ENCODE measurements around the gene DCC. TPM values are rescaled to one million over a fixed set of nuclear protein-coding genes. Genes with fewer than 3 reads are reported as not detected.

The DCC gene
- total RNA-seq, 2 donors from 2014 or later, result not detected

DNA sequence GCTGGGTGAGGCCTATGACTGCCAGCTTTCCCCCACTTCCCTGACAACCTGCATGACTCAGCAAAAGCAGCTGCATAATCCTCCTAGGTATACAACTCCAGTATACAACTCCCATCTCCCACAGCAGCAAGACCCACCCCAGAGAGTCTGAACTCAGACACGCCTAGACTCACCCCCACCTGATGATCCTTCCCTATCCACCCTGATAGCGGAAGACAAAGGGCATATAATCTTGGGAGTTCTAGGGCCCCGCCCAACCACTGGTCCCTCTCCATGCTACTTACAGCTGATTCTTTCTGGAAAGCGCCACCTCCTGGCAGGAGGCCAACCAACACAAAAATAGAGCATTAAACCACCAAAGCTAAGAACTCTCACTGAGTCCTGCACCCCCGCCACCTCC is 296.5 kb downstream of the DCC start:
- Mint-ChIP-seq H3K9me3 (peaks cover 21 to 22% of the 10 kb centered on the region in 2 donors), H3K36me3 (peaks cover 0 to 7% of the 10 kb centered on the region in 2 donors), H3K27ac (no peak overlapping the region)
- DNase-seq (ENCODE audit: low spot score in 2 of 2) (no peak), ATAC-seq (no peak)

GRCh38 chr18:52648201-52648600 is 308.2 kb downstream of the DCC start:
- ATAC-seq (no peak), DNase-seq (ENCODE audit: low spot score in 2 of 2) (no peak)
- Mint-ChIP-seq H3K36me3 (peaks cover 0 to 7% of the 10 kb centered on the region in 2 donors), H3K27ac (no peak overlapping the region), H3K9me3 (peaks cover 19 to 24% of the 10 kb centered on the region in 2 donors)

- H3K36me3 Mint-ChIP-seq, result no peaks in the 10 kb centered on the region
- H3K27ac Mint-ChIP-seq, result no peak overlapping the region
- DNase-seq (ENCODE audit: low spot score in 2 of 2) (no peak), ATAC-seq (no peak)
- peaks cover 5 to 14% of the 10 kb centered on the region in 2 donors for H3K9me3 Mint-ChIP-seq
Measured at GRCh38 chr18:52652391-52652790, 312.4 kb downstream of the DCC start.

GRCh38 chr18:52657043-52657805 is 317.2 kb downstream of the DCC start:
- Mint-ChIP-seq H3K27ac (no peak overlapping the region), H3K36me3 (no peaks in the 10 kb centered on the region), H3K9me3 (peaks cover 10 to 15% of the 10 kb centered on the region in 2 donors)
- ATAC-seq, result no peak
- no peak for DNase-seq (ENCODE audit: low spot score in 2 of 2)

- no peak for DNase-seq (ENCODE audit: low spot score in 2 of 2)
- no peak overlapping the region for H3K27ac Mint-ChIP-seq
- peaks cover 6 to 15% of the 10 kb centered on the region in 2 donors for H3K9me3 Mint-ChIP-seq
- no peak for ATAC-seq
- H3K36me3 Mint-ChIP-seq, result no peaks in the 10 kb centered on the region
Measured at GRCh38 chr18:52667463-52668065, 327.6 kb downstream of the DCC start.

DNA sequence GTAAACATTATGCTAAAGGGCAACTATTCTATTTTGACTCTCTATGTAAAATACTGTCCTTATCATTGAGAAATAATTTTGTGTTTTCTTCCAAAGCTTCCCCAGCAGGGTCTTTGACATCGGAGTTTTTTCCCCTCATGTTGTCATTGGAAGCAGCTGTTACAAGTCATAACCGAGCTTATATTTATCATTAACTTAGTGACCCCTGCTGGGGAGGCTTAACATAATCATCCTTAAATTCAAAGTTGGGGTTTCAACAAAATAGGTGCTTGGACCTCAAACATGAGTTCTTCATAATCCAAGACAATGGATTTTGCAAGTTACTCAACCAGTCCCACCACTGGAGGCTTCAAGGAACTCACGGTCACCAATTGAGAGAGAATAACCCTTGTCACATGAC is 330.9 kb downstream of the DCC start:
- Mint-ChIP-seq H3K27ac (no peak overlapping the region), H3K36me3 (no peaks in the 10 kb centered on the region), H3K9me3 (peaks cover 6 to 11% of the 10 kb centered on the region in 2 donors)
- no peak for DNase-seq (ENCODE audit: low spot score in 2 of 2)
- ATAC-seq, result no peak

GRCh38 chr18:52678034-52678433 is 338.0 kb downstream of the DCC start:
- no peak overlapping the region for H3K27ac Mint-ChIP-seq
- H3K9me3 Mint-ChIP-seq, result peaks cover 0 to 12% of the 10 kb centered on the region in 2 donors
- no peaks in the 10 kb centered on the region for H3K36me3 Mint-ChIP-seq
- DNase-seq (ENCODE audit: low spot score in 2 of 2) (no peak), ATAC-seq (no peak)

DNA sequence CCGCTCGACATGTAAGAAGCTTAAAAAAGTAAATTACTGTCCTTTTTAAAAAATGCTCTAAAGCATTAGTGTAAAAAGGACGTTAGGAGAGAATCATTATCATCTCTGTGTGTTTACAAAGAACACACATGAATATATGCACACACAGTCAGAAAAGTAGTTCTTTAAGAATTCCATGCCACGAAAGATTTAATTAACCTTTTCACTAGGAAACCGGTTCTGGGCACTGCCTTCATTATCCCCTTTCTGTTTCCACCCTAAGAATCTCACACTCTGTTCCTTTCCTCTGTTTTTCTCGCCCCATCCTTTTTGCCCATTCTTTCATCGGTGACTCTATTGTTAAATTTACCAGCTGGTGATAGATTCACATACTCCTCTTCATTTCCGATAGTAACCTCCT is 338.6 kb downstream of the DCC start:
- DNase-seq (ENCODE audit: low spot score in 2 of 2) (no peak), ATAC-seq (no peak)
- Mint-ChIP-seq H3K9me3 (peaks cover 0 to 12% of the 10 kb centered on the region in 2 donors), H3K27ac (no peak overlapping the region), H3K36me3 (no peaks in the 10 kb centered on the region)

- peaks cover 0 to 12% of the 10 kb centered on the region in 2 donors for H3K9me3 Mint-ChIP-seq
- no peak overlapping the region for H3K27ac Mint-ChIP-seq
- DNase-seq (ENCODE audit: low spot score in 2 of 2), result no peak
- ATAC-seq, result no peak
- H3K36me3 Mint-ChIP-seq, result no peaks in the 10 kb centered on the region
Measured at GRCh38 chr18:52679354-52679753, 339.4 kb downstream of the DCC start.

DNA sequence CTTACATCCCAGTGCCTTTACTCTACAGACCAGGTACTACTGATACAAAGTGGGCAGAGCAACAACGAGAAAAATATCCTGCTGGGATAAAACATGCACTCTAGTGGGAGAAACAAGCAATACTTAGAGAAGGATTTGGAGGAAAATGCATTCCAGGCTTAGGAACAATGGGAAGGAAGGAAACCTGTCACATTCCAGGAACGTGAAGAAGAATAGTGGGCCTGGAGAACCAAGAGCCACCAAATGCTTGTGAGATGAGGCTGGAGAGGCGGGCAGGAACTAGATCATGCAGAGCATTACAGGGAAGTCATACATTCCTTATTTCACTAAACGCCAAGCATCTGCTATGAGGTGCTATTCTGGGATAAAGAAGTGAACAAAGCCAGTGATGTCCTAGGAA is 342.3 kb downstream of the DCC start:
- H3K27ac Mint-ChIP-seq, result no peak overlapping the region
- ATAC-seq, result no peak
- peaks cover 10 to 16% of the 10 kb centered on the region in 2 donors for H3K9me3 Mint-ChIP-seq
- H3K36me3 Mint-ChIP-seq, result no peaks in the 10 kb centered on the region
- DNase-seq (ENCODE audit: low spot score in 2 of 2), result no peak

DNA sequence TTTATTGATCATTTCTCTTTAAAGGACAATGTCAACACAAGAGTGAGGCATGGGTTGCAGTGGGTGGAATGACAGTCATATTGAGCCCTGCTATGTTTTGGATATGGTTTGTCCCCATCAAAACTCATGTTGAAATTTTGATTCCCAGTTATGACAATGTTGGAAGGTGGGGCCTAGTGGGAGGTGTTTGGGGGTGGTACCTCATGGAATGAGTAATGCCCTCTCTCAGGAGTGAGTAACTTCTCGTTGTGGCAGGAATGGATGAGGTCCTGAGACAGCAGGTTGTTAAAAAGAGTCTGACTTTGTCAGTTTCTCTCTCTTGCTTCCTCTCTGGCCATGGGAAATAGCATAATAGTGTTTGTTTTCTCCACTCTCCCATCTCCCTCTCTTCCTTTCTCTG is 345.3 kb downstream of the DCC start:
- H3K9me3 Mint-ChIP-seq, result peaks cover 10 to 12% of the 10 kb centered on the region in 2 donors
- DNase-seq (ENCODE audit: low spot score in 2 of 2), result no peak

DNA sequence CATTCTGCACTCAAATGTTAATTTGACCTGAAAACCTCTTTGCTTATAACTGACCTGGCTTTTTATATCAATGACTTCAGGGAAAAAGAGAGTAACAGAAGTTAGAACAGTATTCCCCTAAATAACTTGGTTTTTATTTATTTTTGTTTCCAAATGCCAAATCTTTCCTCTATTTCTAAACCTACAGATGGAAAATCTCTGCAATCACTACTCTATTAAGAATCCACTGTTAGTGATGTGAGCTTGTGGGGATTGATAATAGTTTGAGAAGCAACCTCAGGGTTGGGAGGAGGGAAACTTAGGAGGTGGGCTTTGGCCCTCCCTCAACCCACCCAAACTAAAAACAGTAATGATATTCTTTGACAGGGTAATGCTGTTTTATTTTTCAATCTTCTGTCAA is 351.8 kb downstream of the DCC start:
- ATAC-seq, result no peak
- Mint-ChIP-seq H3K36me3 (no peaks in the 10 kb centered on the region), H3K9me3 (peaks cover 2 to 3% of the 10 kb centered on the region in 2 donors), H3K27ac (no peak overlapping the region)
- no peak for DNase-seq (ENCODE audit: low spot score in 2 of 2)

More for the DNA sequence above, 345.3 kb downstream of the DCC start:
- Mint-ChIP-seq H3K36me3 (no peaks in the 10 kb centered on the region), H3K27ac (no peak overlapping the region)
- ATAC-seq, result no peak

DNA sequence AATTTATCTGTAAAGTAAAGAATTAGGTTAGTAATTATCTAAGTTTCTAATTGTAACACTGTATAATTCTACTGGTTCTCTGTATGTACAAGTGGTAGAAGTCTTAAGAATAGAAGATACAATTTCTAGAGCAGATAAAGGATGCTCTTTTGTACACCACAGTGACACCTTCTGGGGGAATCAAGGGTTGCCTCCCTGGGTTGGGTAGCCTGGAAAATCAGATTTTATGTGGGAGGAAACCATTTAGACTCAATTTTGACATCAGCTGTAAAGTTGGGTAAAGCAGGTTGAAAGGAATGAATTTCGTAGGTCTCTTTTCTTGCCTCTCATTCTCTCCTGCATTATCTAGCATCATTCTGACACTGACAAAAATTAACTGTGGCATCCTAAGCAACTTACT is 354.8 kb downstream of the DCC start:
- Mint-ChIP-seq H3K9me3 (no peaks in the 10 kb centered on the region), H3K36me3 (no peaks in the 10 kb centered on the region), H3K27ac (no peak overlapping the region)
- DNase-seq (ENCODE audit: low spot score in 2 of 2) (no peak), ATAC-seq (no peak)

GRCh38 chr18:52700116-52700515 is 360.1 kb downstream of the DCC start:
- Mint-ChIP-seq H3K27ac (no peak overlapping the region), H3K9me3 (peaks cover 4 to 10% of the 10 kb centered on the region in 2 donors), H3K36me3 (peaks cover 0 to 4% of the 10 kb centered on the region in 2 donors)
- DNase-seq (ENCODE audit: low spot score in 2 of 2) (no peak), ATAC-seq (no peak)

GRCh38 chr18:52700816-52701215 is 360.8 kb downstream of the DCC start:
- no peak overlapping the region for H3K27ac Mint-ChIP-seq
- no peak for DNase-seq (ENCODE audit: low spot score in 2 of 2)
- H3K36me3 Mint-ChIP-seq, result peaks cover 0 to 4% of the 10 kb centered on the region in 2 donors
- no peak for ATAC-seq
- peaks cover 6 to 10% of the 10 kb centered on the region in 2 donors for H3K9me3 Mint-ChIP-seq

- Mint-ChIP-seq H3K27ac (no peak overlapping the region), H3K9me3 (peaks cover 6 to 11% of the 10 kb centered on the region in 2 donors), H3K36me3 (peaks cover 0 to 4% of the 10 kb centered on the region in 2 donors)
- no peak for DNase-seq (ENCODE audit: low spot score in 2 of 2)
- ATAC-seq, result no peak
Measured at GRCh38 chr18:52701219-52701935, 361.4 kb downstream of the DCC start.

DNA sequence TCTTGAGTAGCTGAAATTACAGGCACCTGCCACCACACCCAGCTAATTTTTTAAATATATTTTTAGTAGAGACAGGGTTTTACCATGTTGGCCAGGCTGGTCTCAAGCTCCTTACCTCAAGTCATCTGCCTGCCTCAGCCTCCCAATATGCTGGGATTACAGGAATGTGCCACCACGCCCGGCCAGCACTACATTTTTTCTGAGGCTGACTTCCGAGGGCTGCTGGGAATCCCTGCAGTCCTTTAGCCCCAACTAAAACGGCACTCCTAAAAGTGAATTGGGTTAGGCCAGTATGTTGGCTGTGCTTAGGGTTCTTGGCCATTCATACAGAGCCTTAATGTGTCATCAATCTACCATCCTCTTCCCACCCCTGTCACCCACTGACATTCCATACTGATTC is 375.4 kb downstream of the DCC start:
- ATAC-seq (no peak), DNase-seq (ENCODE audit: low spot score in 2 of 2) (no peak)
- Mint-ChIP-seq H3K27ac (no peak overlapping the region), H3K9me3 (peaks cover 4 to 11% of the 10 kb centered on the region in 2 donors), H3K36me3 (peaks cover 0 to 8% of the 10 kb centered on the region in 2 donors)

All from activated naive CD4-positive, alpha-beta T cell treated with anti-CD3 and anti-CD28 coated beads, Interleukin-2, amount 50 U/mL, for 72 hours (primary cell).